Measurements from ENCODE around the gene HEG1. TPM values are rescaled to one million over a fixed set of nuclear protein-coding genes. Genes with fewer than 3 reads are reported as not detected.
"Not testable (repeated sequence)": the region's sequence is repeated elsewhere in the genome, so short reads cannot be mapped to it uniquely, and the experiment has no call there.

Gene HEG1
- total RNA-seq, 1 donor: 114 TPM

DNA sequence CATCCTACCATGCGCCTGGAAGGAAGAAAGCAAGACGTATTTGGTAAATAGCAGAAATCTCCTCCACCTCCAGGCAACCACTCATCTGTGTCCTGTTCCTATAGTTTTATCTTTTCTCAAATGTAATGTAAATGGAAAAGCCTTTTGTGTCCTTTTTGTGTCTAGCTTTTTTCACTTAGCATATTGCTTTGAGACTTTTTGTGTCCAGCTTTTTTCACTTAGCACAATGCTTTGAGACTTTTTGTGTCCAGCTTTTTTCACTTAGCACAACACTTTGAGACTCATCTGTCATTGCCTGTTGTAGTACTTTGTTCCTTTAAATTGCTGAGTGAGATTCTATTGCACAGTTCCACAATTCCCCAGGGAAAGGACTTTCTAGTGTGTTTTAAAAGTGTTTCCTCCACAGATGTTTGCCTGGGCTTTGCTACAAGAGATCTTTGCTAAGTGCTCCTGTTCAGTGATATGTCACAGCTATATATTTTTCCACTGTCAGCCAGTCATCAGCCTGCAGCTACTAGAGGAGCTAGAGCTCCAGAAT lies 93.3 kb downstream of the HEG1 start:
- no peak overlapping the region for H3K4me3 ChIP-seq (ENCODE audit: insufficient read depth, low read length)
- DNase-seq (ENCODE audit: insufficient read length, low spot score, missing footprints): no peak
- no peak overlapping the region for H3K27ac ChIP-seq (ENCODE audit: low read depth, low read length)
- no peaks in the 10 kb centered on the region for H3K9me3 ChIP-seq (ENCODE audit: low read depth, low read length)
- no peaks in the 10 kb centered on the region for H3K27me3 ChIP-seq (ENCODE audit: insufficient read depth, low read length)
- H3K4me2 ChIP-seq (ENCODE audit: insufficient read depth, low read length): no peak overlapping the region
- H3K4me1 ChIP-seq (ENCODE audit: insufficient read depth, low read length): peaks cover 11% of the 10 kb centered on the region
- no peaks in the 10 kb centered on the region for H3K79me2 ChIP-seq (ENCODE audit: insufficient read depth, low read length)
- no peak overlapping the region for H2AFZ ChIP-seq (ENCODE audit: low read length)
- peaks cover 5% of the 10 kb centered on the region for H4K20me1 ChIP-seq (ENCODE audit: insufficient read depth, low read length)
- peaks cover 2% of the 10 kb centered on the region for H3K36me3 ChIP-seq (ENCODE audit: insufficient read depth, low read length)
- TF ChIP-seq, protein P1, sequence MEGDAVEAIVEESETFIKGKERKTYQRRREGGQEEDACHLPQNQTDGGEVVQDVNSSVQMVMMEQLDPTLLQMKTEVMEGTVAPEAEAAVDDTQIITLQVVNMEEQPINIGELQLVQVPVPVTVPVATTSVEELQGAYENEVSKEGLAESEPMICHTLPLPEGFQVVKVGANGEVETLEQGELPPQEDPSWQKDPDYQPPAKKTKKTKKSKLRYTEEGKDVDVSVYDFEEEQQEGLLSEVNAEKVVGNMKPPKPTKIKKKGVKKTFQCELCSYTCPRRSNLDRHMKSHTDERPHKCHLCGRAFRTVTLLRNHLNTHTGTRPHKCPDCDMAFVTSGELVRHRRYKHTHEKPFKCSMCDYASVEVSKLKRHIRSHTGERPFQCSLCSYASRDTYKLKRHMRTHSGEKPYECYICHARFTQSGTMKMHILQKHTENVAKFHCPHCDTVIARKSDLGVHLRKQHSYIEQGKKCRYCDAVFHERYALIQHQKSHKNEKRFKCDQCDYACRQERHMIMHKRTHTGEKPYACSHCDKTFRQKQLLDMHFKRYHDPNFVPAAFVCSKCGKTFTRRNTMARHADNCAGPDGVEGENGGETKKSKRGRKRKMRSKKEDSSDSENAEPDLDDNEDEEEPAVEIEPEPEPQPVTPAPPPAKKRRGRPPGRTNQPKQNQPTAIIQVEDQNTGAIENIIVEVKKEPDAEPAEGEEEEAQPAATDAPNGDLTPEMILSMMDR (IDR thresholded peaks at IDR 0.05; ENCODE audit: extremely low read depth, low read depth, low read length): no peak

DNA sequence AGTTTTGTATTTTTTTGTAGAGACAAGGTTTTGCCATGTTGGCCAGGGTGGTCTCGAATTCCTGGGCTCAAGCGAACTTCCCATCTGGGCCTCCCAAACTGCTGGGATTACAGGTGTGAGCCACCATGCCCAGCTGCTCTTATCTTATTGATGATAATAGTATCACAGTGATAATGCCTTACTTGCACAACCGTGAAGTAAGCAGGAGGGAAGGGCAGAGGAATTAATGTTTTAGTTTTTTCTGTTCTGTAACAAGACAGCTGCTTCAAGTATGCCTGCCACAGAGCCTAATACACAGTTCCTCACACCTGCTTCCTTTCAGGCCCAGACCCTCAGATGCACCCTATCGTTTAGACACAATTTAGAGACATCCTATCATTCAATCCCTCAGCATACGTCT lies 95.1 kb downstream of the HEG1 start:
- no peak overlapping the region for H3K4me3 ChIP-seq (ENCODE audit: insufficient read depth, low read length)
- H3K9me3 ChIP-seq (ENCODE audit: low read depth, low read length): no peaks in the 10 kb centered on the region
- H3K27ac ChIP-seq (ENCODE audit: low read depth, low read length): no peak overlapping the region
- TF ChIP-seq, protein P1 (IDR thresholded peaks at IDR 0.05; ENCODE audit: extremely low read depth, low read depth, low read length): no peak
- H3K4me2 ChIP-seq (ENCODE audit: insufficient read depth, low read length): no peak overlapping the region
- peaks cover 11% of the 10 kb centered on the region for H3K4me1 ChIP-seq (ENCODE audit: insufficient read depth, low read length)
- no peak overlapping the region for H2AFZ ChIP-seq (ENCODE audit: low read length)
- H3K36me3 ChIP-seq (ENCODE audit: insufficient read depth, low read length): no peaks in the 10 kb centered on the region
- no peaks in the 10 kb centered on the region for H3K27me3 ChIP-seq (ENCODE audit: insufficient read depth, low read length)
- no peak for DNase-seq (ENCODE audit: insufficient read length, low spot score, missing footprints)
- peaks cover 5% of the 10 kb centered on the region for H4K20me1 ChIP-seq (ENCODE audit: insufficient read depth, low read length)
- no peaks in the 10 kb centered on the region for H3K79me2 ChIP-seq (ENCODE audit: insufficient read depth, low read length)

DNA sequence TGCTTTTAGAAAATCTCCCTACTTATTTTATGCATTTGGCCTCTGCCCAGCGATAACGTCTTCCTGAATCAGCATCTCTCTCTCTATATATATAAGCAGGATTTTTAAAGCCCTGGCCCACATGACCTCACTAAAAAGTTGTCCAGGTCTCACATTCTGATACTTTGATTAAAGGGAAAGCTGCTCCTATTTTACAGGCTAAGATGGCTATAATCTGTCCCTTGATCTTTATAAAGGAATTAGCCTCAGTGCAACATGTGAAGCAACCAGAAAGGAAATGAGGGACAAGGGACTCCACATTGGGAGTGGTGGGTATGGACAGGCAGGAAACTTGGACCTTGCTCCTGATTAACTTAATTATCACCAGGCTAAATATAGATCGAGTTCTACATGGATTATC lies 95.7 kb downstream of the HEG1 start:
- DNase-seq (ENCODE audit: insufficient read length, low spot score, missing footprints): no peak
- H3K27ac ChIP-seq (ENCODE audit: low read depth, low read length): no peak overlapping the region
- H3K4me3 ChIP-seq (ENCODE audit: insufficient read depth, low read length): no peak overlapping the region
- H3K79me2 ChIP-seq (ENCODE audit: insufficient read depth, low read length): no peaks in the 10 kb centered on the region
- peaks cover 3% of the 10 kb centered on the region for H4K20me1 ChIP-seq (ENCODE audit: insufficient read depth, low read length)
- no peak overlapping the region for H3K4me2 ChIP-seq (ENCODE audit: insufficient read depth, low read length)
- peaks cover 8% of the 10 kb centered on the region for H3K4me1 ChIP-seq (ENCODE audit: insufficient read depth, low read length)
- no peaks in the 10 kb centered on the region for H3K36me3 ChIP-seq (ENCODE audit: insufficient read depth, low read length)
- TF ChIP-seq, protein P1 (IDR thresholded peaks at IDR 0.05; ENCODE audit: extremely low read depth, low read depth, low read length): no peak
- no peak overlapping the region for H2AFZ ChIP-seq (ENCODE audit: low read length)
- no peaks in the 10 kb centered on the region for H3K27me3 ChIP-seq (ENCODE audit: insufficient read depth, low read length)
- H3K9me3 ChIP-seq (ENCODE audit: low read depth, low read length): no peaks in the 10 kb centered on the region

DNA sequence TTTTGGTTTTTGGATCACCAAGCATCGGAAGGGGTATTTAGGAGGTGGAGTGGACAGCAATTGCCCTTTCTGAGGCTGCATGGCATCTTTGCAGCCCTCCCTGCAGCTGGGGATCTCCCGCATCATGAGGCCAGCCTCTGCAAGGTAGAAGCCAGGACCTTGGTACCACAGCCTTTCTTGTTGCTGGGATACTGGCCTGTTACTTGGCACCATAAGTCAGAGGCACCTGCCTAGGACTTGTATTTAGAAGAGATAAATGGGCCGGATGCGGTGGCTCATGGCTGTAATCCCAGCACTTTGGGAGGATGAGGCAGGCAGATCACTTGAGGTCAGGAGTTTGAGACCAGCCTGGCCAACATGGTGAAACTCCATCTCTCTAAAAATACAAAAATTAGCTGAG lies 97.8 kb downstream of the HEG1 start:
- DNase-seq (ENCODE audit: insufficient read length, low spot score, missing footprints); H3K27ac ChIP-seq (ENCODE audit: low read depth, low read length); H3K27me3 ChIP-seq (ENCODE audit: insufficient read depth, low read length); H3K4me3 ChIP-seq (ENCODE audit: insufficient read depth, low read length); H3K4me1 ChIP-seq (ENCODE audit: insufficient read depth, low read length); H3K9me3 ChIP-seq (ENCODE audit: low read depth, low read length); H3K36me3 ChIP-seq (ENCODE audit: insufficient read depth, low read length); H3K4me2 ChIP-seq (ENCODE audit: insufficient read depth, low read length); H3K79me2 ChIP-seq (ENCODE audit: insufficient read depth, low read length); H4K20me1 ChIP-seq (ENCODE audit: insufficient read depth, low read length); H2AFZ ChIP-seq (ENCODE audit: low read length): not testable (repeated sequence)
